ENCODE results near the gene DRD1. TPM values are rescaled to one million over a fixed set of nuclear protein-coding genes. Genes with fewer than 3 reads are reported as not detected.

The DRD1 gene
- total and polyA plus RNA-seq, 2 of the 4 experiments (the other 2 are of a cell fraction): 0.18 to 0.19 TPM

DNA sequence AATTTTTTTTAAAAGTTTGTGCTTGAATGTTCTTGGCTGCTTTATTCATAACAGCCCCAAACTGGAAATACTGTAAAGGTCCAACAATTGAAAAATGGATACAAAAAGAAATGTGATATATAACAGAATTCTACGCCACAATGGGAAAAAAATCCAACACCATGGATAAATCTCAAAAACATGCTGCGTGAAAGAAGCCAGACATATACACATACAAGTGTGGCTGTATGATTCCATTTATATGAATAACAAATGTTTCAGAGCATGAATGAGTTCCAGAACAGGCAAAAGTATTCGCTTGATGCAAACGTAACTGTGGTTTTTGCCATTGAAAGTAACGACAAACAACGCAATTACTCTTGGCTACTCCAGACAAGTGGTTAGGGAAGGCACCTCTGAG, 27.2 kb upstream of the DRD1 start:
- no peak overlapping the region for H2BK120ac ChIP-seq (ENCODE audit: low read depth, low read length)
- no peak overlapping the region for H3K14ac ChIP-seq (replicated peaks; ENCODE audit: low read depth, low read length)
- H2AK5ac ChIP-seq (ENCODE audit: low read depth, low read length): no peak overlapping the region
- no peak overlapping the region for H3K18ac ChIP-seq (ENCODE audit: low read depth, low read length)
- in situ Hi-C loops (cut with MboI; ENCODE audit: low sequenced_read_pairs) (no loop called here), intact Hi-C loops (cut with micrococcal nuclease) (no loop called here), dilution Hi-C loops (cut with HindIII; ENCODE audit: low sequenced_read_pairs, unreplicated experiment) (no loop called here)
- no peaks in the 10 kb centered on the region for H4K20me1 ChIP-seq (ENCODE audit: insufficient read depth, low read length)
- no peak overlapping the region for H4K5ac ChIP-seq (ENCODE audit: low read depth, low read length)
- no peak overlapping the region for H2BK15ac ChIP-seq (ENCODE audit: low read depth, low read length)
- H3K56ac ChIP-seq (ENCODE audit: extremely low read depth, insufficient read depth, low read length): no peak overlapping the region
- BruUV-seq (replicated peaks): no TSS peak
- no peak overlapping the region for H2AK9ac ChIP-seq (replicated peaks; ENCODE audit: low read depth, low read length, poor library complexity)
- H3K23ac ChIP-seq (ENCODE audit: low read depth, low read length): no peak overlapping the region
- DNase-seq (no peak), ATAC-seq (ENCODE audit: low read depth) (no peak)
- POLR2A ChIA-PET (ENCODE audit: unreplicated experiment): no interaction called here
- no peaks in the 10 kb centered on the region for H3K79me1 ChIP-seq (ENCODE audit: low read depth in 1 of 2, low read length in 2 of 2)
- peaks cover 2% of the 10 kb centered on the region; the same call in 1 of the 2 replicates for H3K4me1 ChIP-seq (ENCODE audit: control insufficient read depth, insufficient read depth, low read length)
- H3K27ac ChIP-seq (ENCODE audit: insufficient read depth, low read length): no peak overlapping the region
- WGBS, 2 experiments (ENCODE audit: extremely low coverage in 2 of 2, insufficient read length in 1 of 2): 92% methylated on average over 4 of the region's 6 CpGs; no CpG with 5 or more reads in 1 of the 2 experiments
- no peak overlapping the region for H3K4ac ChIP-seq (ENCODE audit: low read depth, low read length)
- no peak overlapping the region for H4K8ac ChIP-seq (ENCODE audit: low read depth in 2 of 2, low read length in 2 of 2)
- no peaks in the 10 kb centered on the region for H3K36me3 ChIP-seq (ENCODE audit: control insufficient read depth, insufficient read depth, low read length)
- CTCF ChIA-PET: no interaction called here
- TF ChIP-seq RFX5 (IDR thresholded peaks at IDR 0.05; ENCODE audit: low read depth, low read length) (no peak), NFE2L2 (IDR thresholded peaks at IDR 0.05; ENCODE audit: low read depth, low read length) (no peak), RCOR1 (IDR thresholded peaks at IDR 0.05; ENCODE audit: insufficient replicate concordance, low read length) (no peak), RAD21 (IDR thresholded peaks at IDR 0.05; ENCODE audit: low read length) (no peak), MAZ (IDR thresholded peaks at IDR 0.05; ENCODE audit: borderline replicate concordance, low read depth, low read length) (no peak), BHLHE40 (IDR thresholded peaks at IDR 0.05; ENCODE audit: low read depth, low read length) (no peak), SMC3 (IDR thresholded peaks at IDR 0.05; ENCODE audit: low read depth, low read length) (no peak), CEBPB (IDR thresholded peaks at IDR 0.05; ENCODE audit: low read depth, low read length) (no peak), MXI1 (IDR thresholded peaks at IDR 0.05; ENCODE audit: borderline replicate concordance, low read depth, low read length) (no peak), CHD1 (IDR thresholded peaks at IDR 0.05; ENCODE audit: low read depth, low read length) (no peak), MAFK (IDR thresholded peaks at IDR 0.05; ENCODE audit: low read depth, low read length) (no peak), POLR2A (IDR thresholded peaks at IDR 0.05; ENCODE audit: low read depth, low read length) (no peak), FOS (IDR thresholded peaks at IDR 0.05; ENCODE audit: low read depth, low read length) (no peak)
- TF ChIP-seq, protein P1, sequence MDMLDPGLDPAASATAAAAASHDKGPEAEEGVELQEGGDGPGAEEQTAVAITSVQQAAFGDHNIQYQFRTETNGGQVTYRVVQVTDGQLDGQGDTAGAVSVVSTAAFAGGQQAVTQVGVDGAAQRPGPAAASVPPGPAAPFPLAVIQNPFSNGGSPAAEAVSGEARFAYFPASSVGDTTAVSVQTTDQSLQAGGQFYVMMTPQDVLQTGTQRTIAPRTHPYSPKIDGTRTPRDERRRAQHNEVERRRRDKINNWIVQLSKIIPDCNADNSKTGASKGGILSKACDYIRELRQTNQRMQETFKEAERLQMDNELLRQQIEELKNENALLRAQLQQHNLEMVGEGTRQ (IDR thresholded peaks at IDR 0.05; ENCODE audit: low read depth, low read length): no peak
- TF ChIP-seq, protein P2, sequence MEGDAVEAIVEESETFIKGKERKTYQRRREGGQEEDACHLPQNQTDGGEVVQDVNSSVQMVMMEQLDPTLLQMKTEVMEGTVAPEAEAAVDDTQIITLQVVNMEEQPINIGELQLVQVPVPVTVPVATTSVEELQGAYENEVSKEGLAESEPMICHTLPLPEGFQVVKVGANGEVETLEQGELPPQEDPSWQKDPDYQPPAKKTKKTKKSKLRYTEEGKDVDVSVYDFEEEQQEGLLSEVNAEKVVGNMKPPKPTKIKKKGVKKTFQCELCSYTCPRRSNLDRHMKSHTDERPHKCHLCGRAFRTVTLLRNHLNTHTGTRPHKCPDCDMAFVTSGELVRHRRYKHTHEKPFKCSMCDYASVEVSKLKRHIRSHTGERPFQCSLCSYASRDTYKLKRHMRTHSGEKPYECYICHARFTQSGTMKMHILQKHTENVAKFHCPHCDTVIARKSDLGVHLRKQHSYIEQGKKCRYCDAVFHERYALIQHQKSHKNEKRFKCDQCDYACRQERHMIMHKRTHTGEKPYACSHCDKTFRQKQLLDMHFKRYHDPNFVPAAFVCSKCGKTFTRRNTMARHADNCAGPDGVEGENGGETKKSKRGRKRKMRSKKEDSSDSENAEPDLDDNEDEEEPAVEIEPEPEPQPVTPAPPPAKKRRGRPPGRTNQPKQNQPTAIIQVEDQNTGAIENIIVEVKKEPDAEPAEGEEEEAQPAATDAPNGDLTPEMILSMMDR (conservative IDR thresholded peaks at IDR 0.05; ENCODE audit: low read depth, low read length): no peak
- TF ChIP-seq, protein P3, sequence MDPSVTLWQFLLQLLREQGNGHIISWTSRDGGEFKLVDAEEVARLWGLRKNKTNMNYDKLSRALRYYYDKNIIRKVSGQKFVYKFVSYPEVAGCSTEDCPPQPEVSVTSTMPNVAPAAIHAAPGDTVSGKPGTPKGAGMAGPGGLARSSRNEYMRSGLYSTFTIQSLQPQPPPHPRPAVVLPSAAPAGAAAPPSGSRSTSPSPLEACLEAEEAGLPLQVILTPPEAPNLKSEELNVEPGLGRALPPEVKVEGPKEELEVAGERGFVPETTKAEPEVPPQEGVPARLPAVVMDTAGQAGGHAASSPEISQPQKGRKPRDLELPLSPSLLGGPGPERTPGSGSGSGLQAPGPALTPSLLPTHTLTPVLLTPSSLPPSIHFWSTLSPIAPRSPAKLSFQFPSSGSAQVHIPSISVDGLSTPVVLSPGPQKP (IDR thresholded peaks at IDR 0.05; ENCODE audit: borderline replicate concordance, low read depth, low read length): no peak
- H3K4me3 ChIP-seq (ENCODE audit: insufficient read depth, low read depth, low read length): no peak overlapping the region
- H3K9ac ChIP-seq (ENCODE audit: low read depth, low read length): no peak overlapping the region
- no peak overlapping the region for H2AFZ ChIP-seq (replicated peaks; ENCODE audit: low read length, poor library complexity)
- no peak overlapping the region for H2BK20ac ChIP-seq (ENCODE audit: low read depth, low read length)
- no peaks in the 10 kb centered on the region for H3K9me1 ChIP-seq (ENCODE audit: insufficient read depth, low read length)
- no peaks in the 10 kb centered on the region for H3K9me3 ChIP-seq (ENCODE audit: control insufficient read depth, insufficient read depth, low read length)
- no peak overlapping the region for H4K91ac ChIP-seq (ENCODE audit: insufficient read depth, low read depth, low read length)
- H3K27me3 ChIP-seq (ENCODE audit: control insufficient read depth, insufficient read depth, low read length): peaks cover 8% of the 10 kb centered on the region
- no peak overlapping the region for H2BK5ac ChIP-seq (ENCODE audit: low read depth, low read length, poor library complexity, severe bottlenecking)
- no peak overlapping the region for H3K4me2 ChIP-seq (ENCODE audit: low read depth, low read length)

Measured in IMR-90 (cell line).